ENCODE results near the gene AKAP5.

The AKAP5 gene

DNA sequence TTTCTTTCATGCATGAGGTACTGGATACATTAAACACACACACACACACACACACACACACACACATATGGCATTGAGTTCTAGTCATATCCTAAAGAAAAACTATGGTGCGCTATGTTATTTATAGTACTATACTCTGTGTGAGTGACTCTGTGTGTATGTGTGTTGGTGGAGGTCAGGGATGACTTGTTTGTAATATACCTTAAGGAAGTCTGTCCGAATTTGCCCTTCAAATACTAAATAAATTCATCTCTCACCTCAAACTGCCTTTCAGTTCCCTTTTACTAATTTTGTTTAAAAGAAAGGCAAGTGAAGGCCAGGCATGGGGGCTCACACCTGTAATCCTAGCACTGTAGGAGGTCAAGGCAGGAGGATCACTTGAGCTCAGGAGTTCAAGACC is 2.1 kb upstream of the AKAP5 start:
- no peak for DNase-seq

DNA sequence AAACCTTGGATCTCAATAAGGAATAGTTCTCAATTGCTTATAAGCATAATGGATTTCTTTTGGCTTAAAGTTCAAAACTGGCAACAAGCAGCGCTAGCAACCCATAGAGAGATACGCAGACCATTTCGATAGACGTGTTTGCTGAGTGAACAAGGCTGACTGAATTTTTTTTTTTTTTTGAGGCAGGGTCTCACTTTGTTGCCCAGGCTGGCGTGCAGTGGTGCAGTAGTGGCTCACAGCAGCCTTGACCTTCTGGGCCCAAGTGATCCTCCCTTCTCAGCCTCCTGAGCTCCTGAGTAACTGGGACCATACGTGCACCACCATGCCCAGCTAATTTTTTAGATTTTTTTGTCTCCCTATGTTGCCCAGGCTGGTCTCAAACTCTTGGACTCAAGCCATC is 1.4 kb upstream of the AKAP5 start:
- DNase-seq: no peak

DNA sequence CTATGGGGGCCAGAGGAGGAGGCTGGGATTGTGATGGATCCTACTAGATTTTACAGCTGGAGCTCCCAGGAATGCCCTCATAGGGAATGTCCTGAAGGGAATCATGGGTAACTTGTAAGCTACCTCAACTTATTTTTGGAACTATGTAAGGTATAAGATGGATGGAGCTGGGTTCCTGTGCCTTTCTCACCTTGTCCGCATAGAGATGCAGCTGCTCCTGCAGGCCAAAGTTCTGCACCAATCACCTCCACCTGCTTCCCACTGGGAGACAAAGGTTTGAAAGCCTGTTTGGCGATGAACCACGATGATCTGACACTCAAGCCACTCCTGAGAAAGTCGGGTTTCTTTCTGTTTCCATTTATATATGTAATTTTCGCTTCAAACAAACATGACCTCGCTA is 648 bp upstream of the AKAP5 start:
- peak; percentile 7 for DNase-seq

DNA sequence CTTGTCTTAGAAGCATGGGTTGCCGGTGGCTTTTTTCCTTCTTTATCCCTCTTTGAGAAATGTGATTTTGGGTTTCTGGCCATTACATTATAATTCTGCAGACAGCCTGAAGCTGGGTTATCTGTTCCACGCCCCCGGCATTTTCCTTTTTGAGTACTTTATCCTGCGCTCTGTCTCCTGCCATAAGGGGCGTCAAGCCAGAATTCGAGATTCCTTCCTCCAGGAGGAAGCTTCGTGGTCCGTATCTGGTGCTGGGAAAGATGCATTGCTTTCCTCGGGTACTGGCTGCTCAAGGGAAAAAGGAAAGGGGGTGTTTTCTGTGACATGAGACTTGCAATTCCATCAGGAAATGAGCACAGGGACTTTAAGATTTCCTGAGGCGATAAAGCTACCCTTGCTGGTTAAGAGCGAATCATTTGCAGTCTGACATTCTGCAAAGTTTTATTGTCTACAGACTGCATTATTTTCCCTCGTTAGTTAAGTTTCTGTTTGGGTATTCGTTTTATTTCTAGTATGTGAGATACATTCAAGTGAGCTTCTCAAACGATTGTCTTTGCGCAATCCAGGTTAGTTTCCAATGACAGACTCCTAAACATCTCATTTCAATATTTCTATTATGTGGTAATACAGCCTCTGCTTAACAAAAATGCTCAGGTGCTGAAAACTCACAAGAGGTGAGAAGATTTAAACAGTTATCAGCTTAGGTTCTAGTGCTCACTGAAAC is 694 bp downstream of the AKAP5 start:
- DNase-seq: no peak

DNA sequence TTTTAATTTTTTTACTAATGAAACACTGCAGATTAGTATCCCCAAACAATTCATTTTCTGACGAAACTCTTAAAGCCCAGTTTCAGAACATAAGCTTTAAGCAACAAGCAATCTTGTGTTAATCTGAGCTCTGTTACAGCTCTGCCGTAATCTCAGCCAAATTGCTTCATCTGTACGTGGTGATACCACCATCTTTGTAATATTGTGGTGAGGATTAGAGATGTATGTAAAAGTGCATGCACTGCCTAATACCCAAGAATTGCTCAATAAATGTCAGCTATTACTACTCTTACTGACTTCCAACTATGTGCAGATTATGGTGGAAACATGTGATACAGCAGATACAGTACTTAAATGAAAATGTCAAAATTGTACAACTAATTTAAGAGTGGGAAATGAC is 1.8 kb downstream of the AKAP5 start:
- peak; percentile 67 for DNase-seq

DNA sequence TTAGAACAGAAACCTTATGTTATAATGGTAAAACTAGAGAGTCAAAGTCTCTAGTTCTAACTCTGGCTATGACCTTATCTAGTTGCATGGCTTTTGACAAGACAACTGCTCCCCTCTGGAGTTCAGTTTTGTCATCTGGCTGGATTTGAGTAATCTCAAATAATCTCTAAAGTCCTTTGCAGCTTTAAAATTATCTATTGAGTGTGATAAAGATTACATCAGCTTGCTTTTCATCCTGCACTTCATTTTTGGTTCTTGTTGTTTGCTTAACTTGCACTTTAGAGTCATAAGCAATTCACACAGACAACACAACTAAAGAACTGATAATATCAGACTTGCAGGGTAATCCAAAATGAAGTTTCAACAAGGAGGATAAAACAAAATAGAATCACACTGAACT is 2.3 kb downstream of the AKAP5 start:
- no peak for DNase-seq

DNA sequence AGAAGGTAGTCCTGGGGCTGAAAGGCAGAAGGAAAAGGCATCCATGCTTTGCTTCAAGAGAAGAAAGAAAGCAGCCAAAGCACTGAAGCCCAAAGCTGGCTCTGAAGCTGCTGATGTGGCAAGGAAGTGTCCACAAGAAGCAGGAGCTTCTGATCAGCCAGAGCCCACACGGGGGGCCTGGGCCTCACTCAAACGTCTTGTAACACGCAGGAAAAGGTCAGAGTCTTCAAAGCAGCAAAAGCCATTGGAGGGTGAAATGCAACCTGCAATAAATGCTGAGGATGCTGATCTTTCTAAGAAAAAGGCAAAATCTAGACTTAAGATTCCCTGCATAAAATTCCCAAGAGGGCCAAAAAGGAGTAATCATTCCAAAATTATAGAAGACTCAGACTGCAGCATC is 3.2 kb downstream of the AKAP5 start:
- DNase-seq: no peak

DNA sequence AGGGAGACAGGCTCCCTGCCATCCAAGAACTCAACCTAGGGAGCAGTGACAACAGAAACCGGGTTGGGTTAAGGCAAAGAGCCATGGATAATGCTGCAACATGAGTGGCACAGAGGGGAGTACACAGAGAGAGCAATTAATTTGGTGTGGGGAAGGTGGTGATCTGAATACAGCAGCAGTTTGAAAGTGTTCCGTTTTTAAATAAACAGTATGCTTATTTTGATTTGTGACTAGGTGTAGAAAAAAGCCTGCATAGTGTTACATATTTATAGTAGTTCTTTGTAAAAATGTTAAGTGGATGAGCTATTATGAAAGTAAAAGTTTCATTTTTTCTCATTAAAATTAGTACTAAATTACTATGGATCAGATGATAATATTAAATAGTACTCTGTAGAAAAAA is 8.7 kb downstream of the AKAP5 start:
- DNase-seq: no peak

DNA sequence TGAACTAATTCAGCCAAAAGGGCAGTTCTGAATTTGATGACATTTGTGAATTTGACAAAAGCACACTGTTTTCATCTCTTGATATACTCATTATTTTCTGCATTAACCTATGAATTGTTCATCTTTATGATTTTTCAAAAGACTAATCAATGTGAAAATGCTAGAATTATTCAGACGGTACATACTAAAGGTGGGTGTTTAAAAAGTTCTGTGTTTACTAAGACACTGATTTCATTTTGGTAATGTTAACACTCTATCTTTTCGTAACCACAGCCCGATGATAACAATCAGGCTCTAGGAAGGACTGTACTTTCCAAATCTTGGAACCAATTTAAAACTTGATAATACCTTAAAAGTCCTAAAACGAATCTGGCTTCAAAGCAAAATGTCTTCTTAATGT is 9.4 kb downstream of the AKAP5 start:
- DNase-seq: no peak

DNA sequence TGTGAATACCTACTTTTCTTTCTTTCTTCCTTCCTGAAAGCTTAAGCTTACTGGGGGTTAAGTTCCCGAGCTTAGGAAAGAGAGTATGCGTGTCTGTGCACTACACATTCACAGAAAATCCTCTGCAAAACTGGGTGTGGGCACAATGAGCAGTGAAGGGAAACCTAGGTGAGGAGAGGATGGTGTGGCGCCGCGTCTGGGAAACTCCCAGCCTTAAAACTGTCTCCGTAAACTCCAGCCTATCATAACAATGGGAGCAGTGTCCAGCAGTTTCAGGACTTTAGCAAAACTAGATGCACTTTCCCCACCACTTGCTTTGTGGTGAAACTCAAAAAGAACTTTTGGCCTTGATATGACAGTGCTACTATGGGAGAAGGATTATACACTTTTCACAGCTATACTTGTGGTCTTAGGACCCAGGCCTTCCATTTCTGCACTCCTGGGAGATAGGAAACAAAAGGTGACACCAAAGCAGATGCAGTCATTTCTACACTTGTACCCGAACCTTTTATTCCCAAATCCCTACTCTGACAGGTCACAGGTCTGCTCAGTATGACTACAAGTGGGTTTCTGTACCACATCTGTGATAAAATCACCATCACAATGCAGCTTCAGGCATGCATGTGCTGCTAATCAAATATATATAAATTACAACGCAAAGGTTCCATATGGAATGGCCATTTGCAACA is 10.4 kb downstream of the AKAP5 start:
- DNase-seq: no peak

DNA sequence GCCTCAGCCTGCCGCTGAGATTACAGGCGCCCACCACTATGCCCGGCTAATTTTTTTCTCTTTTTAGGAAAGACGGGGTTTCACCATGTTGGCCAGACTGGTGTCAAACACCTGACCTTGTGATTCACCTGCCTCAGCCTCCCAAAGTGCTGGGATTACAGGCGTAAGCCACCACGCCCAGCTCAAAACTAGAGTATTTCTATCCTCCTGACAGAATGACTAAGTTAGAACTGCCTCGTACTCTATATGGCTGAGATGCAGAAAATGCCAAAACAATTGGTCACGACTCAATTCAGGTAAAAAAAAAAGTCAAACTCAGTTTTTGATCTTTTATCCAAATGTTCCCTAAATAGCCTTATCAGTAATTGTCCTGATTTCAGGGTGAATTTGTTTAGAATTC is 11.1 kb downstream of the AKAP5 start:
- no peak for DNase-seq

DNA sequence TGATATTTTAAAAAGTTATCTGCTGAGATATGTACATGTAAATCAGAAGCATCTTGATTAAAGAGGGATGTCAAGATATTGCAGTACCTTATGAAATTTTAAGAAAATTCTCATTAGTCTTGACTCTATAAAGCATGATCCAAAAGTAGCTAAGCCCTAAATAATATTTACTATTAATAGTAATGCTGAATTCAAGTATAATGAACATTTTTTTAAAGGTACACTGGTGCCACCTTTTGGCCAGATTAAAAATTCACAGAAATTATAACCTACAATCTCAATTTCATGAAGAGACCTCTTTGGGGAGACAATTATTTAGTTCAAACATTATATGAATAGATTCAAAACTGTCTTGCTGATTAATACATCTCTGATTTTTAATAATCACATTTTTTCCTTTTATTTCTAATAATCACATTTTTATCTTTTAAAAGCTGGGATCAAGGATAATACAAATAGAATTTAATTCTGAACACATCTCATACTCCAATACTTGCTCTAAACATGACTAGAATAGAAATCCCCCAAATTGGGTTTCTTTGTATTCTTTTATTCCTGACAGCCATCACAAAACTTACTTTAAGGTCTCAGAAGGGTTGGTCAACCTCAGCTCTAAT is 13.4 kb downstream of the AKAP5 start:
- DNase-seq: peak; percentile 60

DNA sequence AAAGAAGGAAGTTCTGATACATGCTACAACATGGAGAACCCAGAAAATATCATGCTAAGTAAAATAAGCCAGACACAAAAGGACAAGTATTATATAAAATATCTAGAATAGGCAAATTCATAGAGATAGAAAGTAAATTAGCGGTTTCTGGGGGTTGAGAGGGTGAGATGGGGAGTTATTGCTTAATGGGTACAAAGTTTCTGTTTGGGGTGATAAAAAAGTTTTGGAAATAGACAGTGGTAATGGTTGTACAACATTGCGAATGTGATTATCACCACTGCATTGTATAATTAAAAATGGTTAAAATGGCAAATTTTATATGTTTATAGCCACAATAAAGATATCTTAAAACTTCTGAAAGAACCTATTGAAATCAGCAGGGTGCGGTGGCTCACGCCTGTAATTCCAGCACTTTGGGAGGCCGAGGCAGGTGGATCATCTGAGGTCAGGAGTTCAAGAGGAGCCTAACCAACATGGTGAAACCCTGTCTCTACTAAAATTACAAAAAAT is 23.3 kb downstream of the AKAP5 start:
- DNase-seq: no peak

DNA sequence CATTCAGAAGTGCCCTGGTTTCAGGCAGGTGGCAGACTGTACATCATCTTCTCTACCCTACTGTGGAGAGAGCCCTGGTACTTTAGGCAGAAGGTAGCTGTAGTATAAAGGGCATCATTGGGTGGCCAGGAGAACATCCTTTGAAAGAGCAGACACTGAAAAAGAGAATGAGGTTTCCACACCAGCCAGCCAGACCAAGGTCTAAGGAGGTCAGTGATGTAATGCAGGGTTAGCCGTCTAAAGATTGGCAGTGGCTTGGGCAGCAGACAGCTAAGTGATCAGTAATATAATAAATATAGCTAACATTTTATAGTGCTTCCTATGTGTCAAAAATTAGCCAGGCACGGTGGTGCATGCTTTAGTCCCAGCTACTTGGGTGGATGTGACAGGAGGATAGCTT is 26.3 kb downstream of the AKAP5 start:
- DNase-seq: no peak

DNA sequence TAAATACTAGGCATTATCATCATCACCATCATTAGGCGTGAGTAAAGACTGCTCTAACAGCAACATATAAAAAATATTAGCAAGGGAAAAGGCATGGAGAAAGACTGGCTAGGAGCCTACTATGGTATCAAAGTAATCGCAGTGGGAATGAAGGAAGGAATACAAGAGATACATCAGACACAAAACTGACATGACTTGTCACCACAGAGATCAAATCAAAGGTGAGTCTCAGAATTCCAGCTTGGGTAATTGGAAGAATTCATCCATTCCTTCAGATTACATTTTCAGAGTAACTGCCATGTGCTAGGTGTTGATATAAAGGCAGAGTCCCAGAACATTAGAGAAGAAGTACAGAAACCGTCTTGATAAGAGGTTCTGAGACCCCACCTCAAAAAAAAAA is 28.2 kb downstream of the AKAP5 start:
- no peak for DNase-seq

DNA sequence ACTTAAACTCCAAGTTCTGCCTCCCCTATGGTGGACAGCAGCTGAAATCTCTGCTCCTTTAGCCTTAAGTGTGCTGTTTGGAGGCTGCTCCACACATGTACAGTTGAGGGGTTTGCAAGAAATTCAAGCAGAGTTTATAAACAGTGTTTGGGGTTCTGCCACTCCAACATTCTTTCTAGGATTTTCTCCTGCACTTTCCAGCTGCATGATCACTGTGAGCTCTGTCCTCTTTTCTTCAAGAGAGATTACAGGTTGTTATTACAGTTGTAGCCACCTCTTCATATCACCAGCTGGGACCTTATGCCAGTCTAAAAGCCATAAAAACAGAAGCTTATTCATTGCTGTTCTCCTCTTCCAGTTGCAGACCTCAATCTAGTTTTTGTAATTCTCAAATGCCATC is 30.0 kb downstream of the AKAP5 start:
- DNase-seq: no peak

DNA sequence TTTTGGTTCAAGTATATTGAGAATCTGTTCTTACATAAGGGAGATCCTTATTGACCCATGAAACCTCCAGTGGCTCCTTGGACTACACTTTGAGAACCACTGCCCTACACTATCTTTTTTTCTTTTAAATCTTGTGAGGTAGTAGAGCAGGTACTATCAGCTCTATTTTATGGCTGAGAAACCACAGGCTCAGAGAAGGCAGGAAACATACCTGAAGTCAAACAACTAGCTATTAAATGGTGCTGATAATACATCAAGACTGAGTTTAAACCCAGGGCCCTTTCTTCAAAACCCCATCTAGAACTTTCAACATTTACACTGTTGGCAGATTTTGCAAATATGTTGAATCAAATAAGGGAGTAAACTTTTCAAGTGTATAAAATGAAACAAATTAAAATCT is 31.5 kb downstream of the AKAP5 start:
- no peak for DNase-seq

DNA sequence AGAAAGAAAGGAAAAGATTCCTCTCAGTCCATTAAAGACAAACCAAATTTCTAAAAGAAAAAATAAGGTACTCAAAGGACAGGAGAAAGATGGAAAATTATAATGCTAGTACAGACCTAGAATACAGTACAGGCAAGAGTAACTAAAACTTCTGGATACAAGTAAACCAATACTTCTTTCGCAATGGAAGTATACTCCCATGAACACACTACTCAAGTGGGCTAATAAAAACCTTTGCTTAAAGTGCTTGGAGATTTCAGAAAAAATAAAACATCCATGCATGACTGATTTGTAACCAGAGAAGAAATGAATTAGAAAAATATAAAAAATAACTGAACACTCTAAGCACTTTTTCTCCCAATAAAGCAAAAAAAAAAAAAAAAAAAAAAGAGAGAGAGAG is 34.8 kb downstream of the AKAP5 start:
- no peak for DNase-seq

DNA sequence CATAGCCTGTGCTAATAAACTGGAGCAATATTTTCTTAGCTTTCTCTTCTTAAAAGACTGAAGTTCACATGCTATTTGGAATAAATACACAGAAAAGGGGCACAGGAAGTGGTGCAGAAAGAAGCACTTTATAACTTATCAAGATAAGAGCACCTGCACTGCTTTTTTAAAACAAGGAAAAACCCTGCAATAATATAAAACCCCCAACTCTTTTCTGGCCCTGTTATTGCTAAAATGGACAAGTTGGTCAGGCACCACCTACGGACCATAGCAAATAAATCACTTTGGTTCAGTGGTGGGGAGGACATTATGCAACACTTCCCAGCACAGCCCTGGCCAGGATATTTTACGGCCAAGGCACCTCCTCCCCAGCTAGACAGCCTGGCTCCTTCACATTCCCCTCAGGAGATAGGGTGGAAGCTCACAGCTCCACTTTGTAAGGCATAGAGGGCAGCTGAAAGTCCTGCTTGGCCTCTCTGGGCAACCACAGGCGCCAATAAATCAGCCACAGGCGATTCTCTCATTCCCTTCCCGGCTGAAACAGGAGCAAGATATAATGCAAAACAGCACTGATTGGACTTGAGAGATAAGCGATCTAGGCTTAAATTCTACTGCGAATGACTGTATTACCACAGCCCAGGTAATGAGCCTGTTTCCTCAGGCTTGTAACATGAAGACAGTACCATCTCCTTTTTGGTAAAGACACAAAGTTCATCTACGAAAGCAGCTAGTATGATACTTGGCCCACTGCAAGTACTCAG is 36.3 kb downstream of the AKAP5 start:
- no peak for DNase-seq

DNA sequence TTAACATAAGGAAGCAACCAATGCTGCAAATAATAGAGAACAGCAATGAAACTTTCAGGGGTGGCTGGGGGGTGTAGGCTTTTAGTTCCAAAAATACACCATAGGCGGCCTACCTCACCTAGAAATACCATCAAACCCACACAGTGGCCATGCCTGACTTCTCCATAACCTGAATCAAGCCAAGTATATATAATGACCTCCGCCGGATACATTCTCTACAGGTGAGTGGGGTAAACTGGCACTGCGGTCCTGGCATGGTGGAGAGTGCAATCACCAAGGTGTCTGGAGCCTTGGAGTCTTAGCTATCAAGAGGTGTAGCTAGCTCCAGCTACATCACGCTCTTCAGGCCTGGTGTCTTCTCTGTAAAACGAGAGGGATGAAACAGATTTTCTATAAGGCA is 37.2 kb downstream of the AKAP5 start:
- DNase-seq: no peak

DNA sequence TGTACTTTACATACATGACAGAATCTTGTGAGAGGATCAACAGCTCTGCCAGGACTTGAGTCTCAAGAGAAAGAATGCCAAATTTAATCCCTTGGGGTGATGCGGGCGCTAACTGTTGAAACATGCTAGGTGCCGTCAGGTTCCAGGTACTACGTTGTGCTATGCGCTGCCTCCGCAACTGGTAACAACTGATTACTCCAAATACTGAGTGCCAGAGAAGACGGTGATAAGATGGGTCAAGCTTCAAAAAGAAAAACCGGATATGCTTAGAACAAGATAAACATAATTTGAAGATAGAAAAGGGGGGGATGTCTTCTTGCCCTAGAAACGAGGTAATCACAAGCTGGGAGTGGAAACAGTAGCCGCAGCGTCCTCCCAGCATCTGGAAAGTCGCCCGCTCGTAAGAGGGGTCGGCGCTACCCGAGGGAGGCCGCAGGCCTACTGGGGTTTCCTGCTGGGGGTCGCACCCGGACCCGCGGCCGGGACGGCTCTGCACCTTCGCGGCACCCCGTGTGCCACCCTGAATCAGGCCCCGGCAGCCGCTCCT is 37.7 kb downstream of the AKAP5 start:
- DNase-seq: no peak

DNA sequence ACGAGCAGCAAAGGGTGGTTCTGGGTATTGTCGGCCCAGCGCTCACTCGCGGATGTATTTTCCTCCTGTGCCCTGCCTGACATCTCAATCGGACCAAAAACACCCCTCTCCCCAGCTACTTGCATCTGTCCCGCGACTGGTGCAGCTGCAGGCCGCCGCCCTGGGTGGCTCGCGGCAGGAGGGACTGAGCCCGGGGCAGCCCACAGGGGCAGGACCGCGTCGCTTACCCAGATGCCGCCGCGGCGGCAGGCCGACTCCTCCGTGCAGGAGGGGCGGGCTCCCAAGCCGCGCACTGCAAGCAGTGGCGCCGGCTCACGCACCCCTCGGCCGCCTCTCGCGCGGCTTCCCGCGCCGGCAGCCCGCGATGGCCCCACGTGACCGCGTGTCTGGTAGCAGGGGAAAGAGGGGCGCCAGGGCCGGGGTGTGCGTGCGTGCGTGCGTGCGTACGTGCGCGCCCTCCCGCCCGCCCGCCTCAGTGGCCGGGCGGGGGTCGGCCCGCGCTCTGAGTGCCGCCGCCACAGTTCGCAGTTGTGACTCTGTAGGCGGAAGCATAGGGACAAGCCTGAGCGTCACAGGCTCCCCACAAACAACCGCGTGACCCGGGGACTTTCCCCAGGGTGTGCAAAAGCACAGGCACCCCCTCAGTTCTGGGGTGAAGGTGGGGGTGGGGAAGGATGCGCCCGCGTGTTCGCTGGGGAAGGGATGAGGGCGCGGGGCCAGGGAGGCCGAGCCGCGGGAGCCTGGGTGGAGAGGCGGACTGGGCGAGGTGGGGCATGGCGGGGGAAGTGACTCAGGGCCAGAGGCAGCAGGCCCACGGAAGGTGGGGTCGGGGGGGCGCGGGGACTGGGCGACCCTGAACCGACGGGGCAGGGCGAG is 38.4 kb downstream of the AKAP5 start, which contains the start of gene ZBTB25:
Gene ZBTB25 (minus strand): TSS at position 405 of the 876 bp plus-strand sequence. CDS start 13,305 bp downstream, outside the sequence.
- DNase-seq: peak; percentile 95
